ENCODE results near the gene TUBA3E. TPM values are rescaled to one million over a fixed set of nuclear protein-coding genes. Genes with fewer than 3 reads are reported as not detected.
"Not testable (repeated sequence)": the region's sequence is repeated elsewhere in the genome, so short reads cannot be mapped to it uniquely, and the experiment has no call there.

TUBA3E gene
- not detected for polyA plus RNA-seq (2012; ENCODE audit: insufficient read depth, insufficient read length)

DNA sequence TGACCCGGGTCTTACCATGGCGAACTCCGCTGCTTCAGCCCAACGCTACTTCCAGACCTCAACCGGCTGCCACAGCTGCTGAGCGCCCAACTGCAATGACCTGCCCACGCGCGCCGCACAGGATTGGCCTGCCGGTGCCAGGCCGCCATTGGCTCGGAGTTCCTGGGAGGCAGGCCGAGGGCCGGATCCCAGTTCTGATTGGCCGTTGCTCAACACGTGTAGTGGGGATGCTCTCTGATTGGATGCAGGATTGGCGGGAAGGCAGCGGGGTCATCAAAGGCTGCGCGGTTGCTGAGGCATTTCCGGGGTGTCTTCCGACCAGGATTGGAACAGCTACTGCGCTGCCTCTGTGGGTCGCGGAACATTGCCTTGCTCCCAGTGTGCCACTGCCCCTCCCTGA, at the start of gene TUBA3E:
TUBA3E (minus strand) TSS at position 97 of the 400 bp plus-strand sequence; CDS start at position 18, 79 bp downstream.
- DNase-seq (ENCODE audit: low read depth, low spot score), result no peak
- no peak within 1 kb of the TSS for H3K4me3 ChIP-seq (ENCODE audit: low read length)

DNA sequence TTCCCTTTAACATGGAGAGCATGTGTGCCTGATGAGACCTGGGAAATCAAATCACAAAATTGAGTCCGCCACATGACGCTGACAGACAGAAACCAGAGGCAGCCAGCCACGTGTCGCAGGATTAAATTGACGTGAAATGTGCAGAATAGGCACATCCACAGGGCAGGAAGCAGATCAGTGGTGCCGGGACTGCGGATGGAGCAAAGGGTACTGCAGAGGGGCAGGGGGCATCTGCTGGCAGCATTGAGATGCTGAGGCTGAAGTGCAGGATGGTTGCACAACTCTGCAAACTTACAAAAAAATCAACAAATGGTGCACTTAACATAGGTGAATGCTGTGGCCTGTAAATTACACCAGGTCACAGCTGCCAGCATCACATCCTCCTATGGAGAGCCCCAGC, 48.2 kb upstream of the TUBA3E start:
- no peak overlapping the region for H3K4me3 ChIP-seq (ENCODE audit: low read length)
- no peak for DNase-seq (ENCODE audit: low read depth, low spot score)

- no peak for DNase-seq (ENCODE audit: low read depth, low spot score)
- H3K4me3 ChIP-seq (ENCODE audit: low read length), result no peak overlapping the region
Observed at GRCh38 chr2:130245976-130246375, 47.7 kb upstream of the TUBA3E start.

DNA sequence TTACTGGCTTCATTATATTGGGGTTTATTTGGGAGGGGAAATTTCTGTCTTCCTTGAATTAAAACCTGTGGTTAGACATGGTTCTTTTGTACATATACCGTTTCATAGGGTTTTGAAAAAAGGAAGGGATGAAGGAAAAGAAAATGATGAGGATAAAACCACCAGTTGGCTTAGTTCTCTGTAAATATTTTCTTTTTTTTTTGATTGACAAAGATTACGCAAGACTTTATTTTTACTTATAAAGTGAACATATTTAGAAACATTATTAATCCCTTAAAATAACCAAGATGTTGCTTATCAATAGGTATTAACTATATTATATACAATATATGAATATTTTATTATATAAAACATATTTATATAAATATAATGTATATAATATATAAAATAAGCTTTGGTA, 45.1 kb upstream of the TUBA3E start:
- no peak for DNase-seq (ENCODE audit: low read depth, low spot score)
- H3K4me3 ChIP-seq (ENCODE audit: low read length), result no peak overlapping the region

DNA sequence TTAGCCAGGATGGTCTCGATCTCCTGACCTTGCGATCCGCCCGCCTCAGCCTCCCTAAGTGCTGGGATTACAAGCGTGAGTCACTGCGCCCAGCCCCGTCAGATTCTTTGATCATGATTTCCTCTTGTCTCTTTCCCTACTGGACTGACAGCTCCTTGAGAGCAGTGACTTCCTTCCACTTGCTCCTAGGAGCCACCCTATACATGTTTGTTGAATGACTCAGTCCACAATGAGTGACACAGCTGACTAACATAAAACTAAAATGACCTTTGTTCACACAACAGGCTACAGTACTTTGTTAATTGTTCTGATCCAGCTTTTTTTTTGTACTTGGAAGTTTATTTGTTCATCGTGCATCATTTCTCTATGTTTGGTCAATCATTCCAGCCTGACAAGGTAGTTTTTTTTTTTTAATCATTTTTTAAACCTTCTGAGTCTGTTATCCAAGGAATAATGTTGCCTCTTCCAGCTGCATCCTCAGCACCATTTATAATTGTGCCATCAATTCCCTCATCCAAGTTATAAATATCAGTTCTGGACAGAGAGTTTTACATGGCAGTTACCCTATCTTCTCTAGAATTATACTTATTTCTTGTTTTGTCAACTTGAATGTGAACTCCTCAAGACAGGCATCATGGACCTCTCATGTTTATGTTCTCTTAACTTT, 42.9 kb upstream of the TUBA3E start:
- DNase-seq (ENCODE audit: low read depth, low spot score), result no peak
- H3K4me3 ChIP-seq (ENCODE audit: low read length), result no peak overlapping the region

- H3K4me3 ChIP-seq (ENCODE audit: low read length); DNase-seq (ENCODE audit: low read depth, low spot score): not testable (repeated sequence)
Observed at GRCh38 chr2:130239581-130239980, 41.3 kb upstream of the TUBA3E start.

DNA sequence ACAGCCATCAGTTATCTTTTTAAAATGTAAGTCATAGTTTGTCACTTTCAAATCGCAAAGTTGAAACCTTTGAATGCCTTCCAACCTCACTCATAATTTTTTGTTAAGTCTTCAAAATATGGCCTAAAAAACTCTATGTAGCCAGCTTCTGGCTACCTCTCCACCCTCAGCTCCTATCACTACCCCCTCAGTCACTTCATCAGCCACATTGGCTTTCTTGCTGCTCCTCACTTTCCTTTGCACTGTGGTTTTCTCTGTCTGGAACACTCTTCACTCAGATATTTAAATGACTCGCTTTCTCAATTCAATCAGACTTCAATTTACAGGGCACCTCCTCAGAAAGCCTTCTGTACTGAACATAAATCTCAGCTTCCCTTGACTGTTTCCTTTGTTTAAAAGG, 34.8 kb upstream of the TUBA3E start:
- DNase-seq (ENCODE audit: low read depth, low spot score); H3K4me3 ChIP-seq (ENCODE audit: low read length): not testable (repeated sequence)

- no peak overlapping the region for H3K4me3 ChIP-seq (ENCODE audit: low read length)
- DNase-seq (ENCODE audit: low read depth, low spot score), result no peak
Observed at GRCh38 chr2:130231656-130232055, 33.4 kb upstream of the TUBA3E start.

DNA sequence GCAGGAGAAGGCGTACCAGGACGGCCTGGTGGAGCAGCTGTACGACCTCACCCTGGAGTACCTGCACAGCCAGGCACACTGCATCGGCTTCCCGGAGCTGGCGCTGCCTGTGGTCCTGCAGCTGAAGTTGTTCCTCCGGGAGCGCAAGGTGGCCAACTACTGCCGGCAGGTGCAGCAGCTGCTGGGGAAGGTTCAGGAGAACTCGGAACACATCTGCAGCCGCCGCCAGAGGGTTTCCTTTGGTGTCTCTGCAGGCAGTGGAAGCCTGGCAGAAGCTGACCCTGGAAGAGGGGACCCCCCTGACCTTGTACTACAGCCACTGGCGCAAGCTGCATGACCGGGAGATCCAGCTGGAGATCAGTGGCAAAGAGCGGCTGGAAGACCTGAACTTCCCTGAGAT, 32.7 kb upstream of the TUBA3E start:
- not testable (repeated sequence) for DNase-seq (ENCODE audit: low read depth, low spot score); H3K4me3 ChIP-seq (ENCODE audit: low read length)

DNA sequence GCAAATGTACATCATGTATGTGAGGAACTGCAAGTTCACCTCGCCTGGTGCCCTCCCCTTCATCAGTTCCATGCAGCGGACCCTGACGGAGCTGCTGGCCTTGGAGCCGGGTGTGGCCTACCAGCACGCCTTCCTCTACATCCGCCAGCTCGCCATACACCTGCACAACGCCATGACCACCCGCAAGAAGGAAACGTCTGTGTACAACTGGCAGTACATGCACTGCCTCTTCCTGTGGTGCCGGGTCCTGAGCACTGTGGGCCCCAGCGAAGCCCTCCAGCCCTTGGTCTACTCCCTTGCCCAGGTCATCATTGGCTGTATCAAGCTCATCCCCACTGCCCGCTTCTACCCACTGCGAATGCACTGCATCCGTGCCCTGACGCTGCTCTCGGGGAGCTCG, 32.1 kb upstream of the TUBA3E start:
- not testable (repeated sequence) for DNase-seq (ENCODE audit: low read depth, low spot score); H3K4me3 ChIP-seq (ENCODE audit: low read length)

DNA sequence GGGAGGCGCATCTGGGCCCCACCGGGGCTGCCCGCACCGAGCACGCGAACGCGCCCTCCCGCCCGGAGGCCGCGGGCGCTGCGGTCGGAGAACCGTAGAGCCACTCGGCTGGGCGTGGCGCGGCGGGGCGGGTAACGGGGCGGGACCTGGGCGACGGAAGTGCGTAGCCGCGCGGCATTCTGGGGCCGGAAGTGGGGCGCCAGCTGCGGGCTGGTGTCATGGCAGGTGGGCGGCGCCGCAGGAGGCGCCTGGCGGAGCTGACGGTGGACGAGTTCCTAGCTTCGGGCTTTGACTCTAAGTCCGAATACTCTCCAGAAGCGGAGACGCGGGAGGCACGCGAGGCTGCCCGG, 30.9 kb upstream of the TUBA3E start:
- not testable (repeated sequence) for DNase-seq (ENCODE audit: low read depth, low spot score); H3K4me3 ChIP-seq (ENCODE audit: low read length)

DNA sequence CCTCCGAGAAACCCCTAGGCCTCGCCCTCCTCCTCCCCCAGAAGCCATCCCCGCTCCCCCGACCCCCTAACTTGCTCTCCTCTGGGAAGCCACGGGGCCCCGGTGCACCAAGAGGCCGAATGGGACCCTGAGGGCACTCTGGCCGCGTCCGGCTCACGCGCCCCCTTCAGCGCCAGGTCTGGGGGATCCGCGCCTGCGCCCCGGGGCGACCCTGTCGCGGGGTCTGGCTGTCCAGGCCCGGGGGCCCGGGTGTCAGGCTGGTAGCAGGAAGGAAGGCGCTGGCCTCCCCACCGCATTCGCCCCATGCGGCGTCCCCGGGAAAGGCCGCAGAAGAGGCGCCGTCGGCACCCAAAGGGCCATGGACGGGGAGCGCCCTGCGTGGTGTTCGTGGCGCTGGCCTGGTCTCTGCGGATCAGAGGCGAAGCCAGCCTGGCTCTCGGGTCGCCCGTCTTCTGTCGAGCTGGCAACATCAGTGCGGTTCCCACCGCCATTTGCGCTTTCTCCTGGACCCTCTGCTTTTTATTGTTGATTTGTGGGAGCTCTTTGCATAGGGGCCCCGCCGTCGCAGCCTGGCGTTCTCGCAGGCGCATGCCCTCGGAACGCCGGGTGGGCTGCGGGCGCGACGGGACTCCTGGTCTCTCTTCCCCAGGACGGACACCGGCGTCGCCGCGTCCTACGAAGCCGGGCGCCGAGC, 30.4 kb upstream of the TUBA3E start:
- DNase-seq (ENCODE audit: low read depth, low spot score); H3K4me3 ChIP-seq (ENCODE audit: low read length): not testable (repeated sequence)

DNA sequence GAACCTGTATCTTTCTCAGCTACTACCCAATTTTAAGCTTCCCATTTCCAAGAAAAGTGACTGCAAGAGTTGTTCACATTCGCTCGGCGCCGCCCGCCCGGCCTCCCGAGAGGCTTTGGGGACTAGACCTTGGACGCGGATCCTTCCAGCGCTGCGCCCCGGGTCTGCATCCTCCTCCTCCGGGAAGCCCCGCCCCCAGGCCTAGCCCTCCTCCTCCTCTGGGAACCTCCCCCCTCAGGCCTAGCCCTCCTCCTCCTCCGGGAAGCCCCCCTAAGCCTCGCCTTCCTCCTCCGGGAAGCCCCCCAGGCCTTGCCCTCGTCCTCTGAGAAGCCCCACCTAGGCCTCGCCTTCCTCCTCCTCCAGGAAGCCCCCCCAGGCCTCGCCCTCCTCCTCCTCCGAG, 29.8 kb upstream of the TUBA3E start:
- not testable (repeated sequence) for H3K4me3 ChIP-seq (ENCODE audit: low read length); DNase-seq (ENCODE audit: low read depth, low spot score)

- H3K4me3 ChIP-seq (ENCODE audit: low read length); DNase-seq (ENCODE audit: low read depth, low spot score): not testable (repeated sequence)
Observed at GRCh38 chr2:130222523-130222922, 24.3 kb upstream of the TUBA3E start.

DNA sequence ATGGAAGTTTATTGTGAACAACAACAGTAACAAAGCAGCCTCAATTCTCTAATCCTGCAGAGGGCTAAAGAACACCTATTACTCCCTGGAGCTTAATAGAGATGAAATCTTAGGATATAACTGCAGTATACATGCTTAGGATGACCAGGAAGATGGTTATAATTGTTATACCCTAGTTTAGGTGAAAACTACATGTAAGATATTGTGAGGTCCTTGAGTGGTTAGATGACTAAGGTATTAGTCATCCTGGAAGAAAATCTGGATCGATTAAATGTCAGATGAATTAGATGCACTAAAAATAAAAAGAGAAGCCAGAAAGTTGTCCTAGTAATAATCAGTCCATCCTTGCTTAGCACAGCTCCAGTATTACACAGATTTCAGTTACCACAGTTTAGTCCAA, 22.3 kb upstream of the TUBA3E start:
- not testable (repeated sequence) for DNase-seq (ENCODE audit: low read depth, low spot score); H3K4me3 ChIP-seq (ENCODE audit: low read length)

DNA sequence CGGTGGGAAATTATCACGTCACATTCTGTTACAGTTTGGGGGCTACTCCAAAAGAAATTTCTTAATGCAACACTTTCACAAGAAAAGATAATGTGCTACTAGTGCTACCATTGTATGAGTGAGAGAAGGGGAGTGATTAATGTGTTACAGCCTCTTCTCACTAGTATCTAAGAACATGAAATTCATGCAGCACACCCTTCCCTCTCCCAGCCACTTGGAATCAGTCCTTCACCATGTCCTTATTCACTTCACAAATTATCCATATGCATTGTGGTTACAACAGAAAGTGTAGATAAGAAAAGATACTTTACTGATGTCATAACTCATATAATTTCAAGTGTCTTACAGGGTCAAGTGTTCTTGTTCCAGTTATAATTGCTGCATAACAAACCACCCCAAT, 20.9 kb upstream of the TUBA3E start:
- H3K4me3 ChIP-seq (ENCODE audit: low read length); DNase-seq (ENCODE audit: low read depth, low spot score): not testable (repeated sequence)

DNA sequence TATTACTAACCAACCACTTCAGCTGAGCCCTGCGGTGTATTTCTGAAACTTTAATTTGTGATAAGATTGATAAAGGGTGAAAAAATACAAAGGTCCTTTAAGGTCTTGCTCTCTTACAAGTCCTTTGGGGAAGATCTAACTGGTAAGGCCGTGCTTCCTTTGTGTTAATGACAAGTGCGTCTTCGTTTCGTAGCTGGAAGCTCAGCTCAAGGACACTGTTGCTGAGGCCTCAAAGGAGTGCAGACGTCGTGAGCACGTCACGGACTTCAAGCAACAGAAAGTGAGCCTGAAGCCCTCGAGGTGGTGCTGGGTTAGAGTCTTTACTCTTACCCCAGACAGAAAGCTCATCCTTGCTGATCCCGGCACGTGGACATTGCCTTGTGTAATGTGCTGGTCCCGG, 8.8 kb upstream of the TUBA3E start:
- not testable (repeated sequence) for H3K4me3 ChIP-seq (ENCODE audit: low read length); DNase-seq (ENCODE audit: low read depth, low spot score)

GRCh38 chr2:130203150-130203549, 4.9 kb upstream of the TUBA3E start:
- DNase-seq (ENCODE audit: low read depth, low spot score); H3K4me3 ChIP-seq (ENCODE audit: low read length): not testable (repeated sequence)

GRCh38 chr2:130202518-130202917, 4.3 kb upstream of the TUBA3E start:
- not testable (repeated sequence) for H3K4me3 ChIP-seq (ENCODE audit: low read length); DNase-seq (ENCODE audit: low read depth, low spot score)

- H3K4me3 ChIP-seq (ENCODE audit: low read length); DNase-seq (ENCODE audit: low read depth, low spot score): not testable (repeated sequence)
Observed at GRCh38 chr2:130196052-130196451, 2.2 kb downstream of the TUBA3E start.

Data from Jurkat, Clone E6-1 (cell line).